SK-N-SH (cell line): ENCODE measurements around the gene ZNF462.

Source experiments
- CTCF ChIP-seq: fragments of 200-600 bp; sonication (generic); IDR thresholded peaks from 2 replicates; pipeline ENCODE4 v1.6.1; 2017; ENCODE audit warnings: antibody characterized with exemption, mild to moderate bottlenecking, moderate library complexity
- EZH2phosphoT487 ChIP-seq: fragments of 200-600 bp; sonication (generic); IDR thresholded peaks from 2 replicates; pipeline ENCODE4 v1.6.1; 2017; ENCODE audit warnings: low read depth, mixed run types, mild to moderate bottlenecking, antibody characterized with exemption, moderate library complexity, borderline replicate concordance
- SIN3A ChIP-seq: IDR thresholded peaks from 2 replicates; pipeline ENCODE4 v1.6.1; 2012; ENCODE audit warnings: low read depth, mild to moderate bottlenecking, low read length, moderate library complexity, borderline replicate concordance
- SMC3 ChIP-seq: IDR thresholded peaks from 2 replicates; pipeline ENCODE4 v1.6.1; 2012; ENCODE audit warnings: low read depth, low read length, improper control_type of control experiment

DNA sequence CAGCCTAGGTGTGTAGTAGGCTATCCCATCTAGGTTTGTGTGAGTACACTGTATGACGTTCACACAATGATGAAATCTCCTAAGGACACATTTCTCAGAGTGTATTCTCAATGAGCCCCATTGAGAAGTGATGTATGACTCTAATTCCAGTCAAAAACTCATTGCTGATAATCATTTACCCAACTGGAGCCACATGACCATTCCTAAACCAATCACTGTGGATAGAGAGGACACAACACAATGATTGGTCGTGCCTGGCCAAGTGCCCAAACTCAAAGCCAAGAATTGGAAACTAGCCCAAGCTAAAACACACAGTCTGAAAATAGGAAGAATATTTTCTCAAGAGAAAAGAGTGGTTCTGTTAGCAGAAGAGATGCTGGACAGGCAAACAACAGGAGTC, 191.2 kb downstream of the ZNF462 start:
- TF ChIP-seq EZH2phosphoT487 = no peak
- no peak for TF ChIP-seq SMC3
- TF ChIP-seq SIN3A = no peak
- no peak for TF ChIP-seq CTCF
